GM20000 (cell line): Measurements from ENCODE around the gene ZNF280B.
"Not testable (repeated sequence)": the region's sequence is repeated elsewhere in the genome, so short reads cannot be mapped to it uniquely, and the experiment has no call there.

Experiments used
- DNase-seq: peaks from one replicate; pipeline ENCODE4 v3.0.0; 2012; ENCODE audit warnings: low spot score
- CTCF ChIP-seq: IDR thresholded peaks from 2 replicates; pipeline ENCODE4 v1.5.1; 2012; ENCODE audit warnings: mild to moderate bottlenecking, control low read depth; ENCODE audit errors: extremely low read depth, missing control alignments

ZNF280B gene

DNA sequence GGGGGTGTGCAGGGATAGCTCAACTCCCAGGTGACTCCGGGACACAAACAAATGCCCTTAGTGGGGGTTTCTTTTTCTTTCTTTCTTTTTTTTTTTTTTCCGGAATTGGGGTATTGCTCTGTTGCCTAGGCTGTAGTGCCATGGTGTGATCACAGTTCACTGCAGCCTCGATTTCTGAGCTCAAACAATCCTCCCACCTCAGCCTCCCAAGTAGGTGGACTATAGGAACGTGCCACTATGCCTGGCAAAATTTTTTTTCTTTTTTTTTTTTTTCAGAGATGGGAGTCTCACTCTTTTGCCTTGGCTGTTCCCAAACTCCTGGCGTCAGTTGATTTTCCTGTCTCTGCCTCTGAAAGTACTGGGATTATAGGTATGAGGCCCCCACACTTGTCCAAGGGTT, 25.3 kb upstream of the ZNF280B start:
- no peak for TF ChIP-seq CTCF
- no peak for DNase-seq

GRCh38 chr22:22533417-22533816, 24.9 kb upstream of the ZNF280B start:
- no peak for DNase-seq
- no peak for TF ChIP-seq CTCF

DNA sequence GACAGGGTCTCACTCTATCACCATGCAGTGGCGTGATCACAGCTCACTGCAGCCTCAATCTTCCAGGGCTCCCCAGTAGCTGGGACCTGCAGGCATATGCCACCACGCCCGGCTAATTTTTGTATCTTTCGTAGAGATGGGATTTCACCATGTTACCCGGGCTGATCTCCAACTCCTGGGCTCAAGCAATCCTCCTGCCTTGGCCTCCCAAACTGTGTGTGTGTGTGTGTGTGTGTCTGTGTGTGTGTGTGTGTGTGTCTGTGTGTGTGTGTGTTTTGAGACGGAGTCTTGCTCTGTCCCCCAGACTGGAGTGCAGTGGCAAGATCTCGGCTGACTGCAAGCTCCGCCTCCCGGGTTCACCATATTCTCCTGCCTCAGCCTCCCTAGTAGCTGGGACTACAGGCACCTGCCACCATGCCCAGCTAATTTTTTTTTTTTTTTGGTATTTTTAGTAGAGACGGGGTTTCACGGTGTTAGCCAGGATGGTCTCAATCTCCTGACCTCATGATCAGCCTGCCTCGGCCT, 24.1 kb upstream of the ZNF280B start:
- not testable (repeated sequence) for DNase-seq

- TF ChIP-seq CTCF = no peak
- no peak for DNase-seq
These were observed 23.4 kb upstream of the ZNF280B start for GRCh38 chr22:22531770-22532546.

GRCh38 chr22:22528780-22529179, 20.2 kb upstream of the ZNF280B start:
- no peak for DNase-seq
- no peak for TF ChIP-seq CTCF

GRCh38 chr22:22527312-22527711, 18.8 kb upstream of the ZNF280B start:
- no peak for TF ChIP-seq CTCF
- no peak for DNase-seq

GRCh38 chr22:22526125-22526912, 17.8 kb upstream of the ZNF280B start:
- no peak for TF ChIP-seq CTCF
- DNase-seq = no peak
